IMR-90 (cell line): ENCODE measurements around the gene CD300LD. TPM values are rescaled to one million over a fixed set of nuclear protein-coding genes. Genes with fewer than 3 reads are reported as not detected.

Source experiments
- ATAC-seq: fragments of 200-7000 bp; cut with Tn5 transposase; 2 replicates; pipeline ENCODE4 v1.9.1; 2020; ENCODE audit warnings: low read depth, mild to moderate bottlenecking, moderate library complexity
- BruUV-seq: library from RNA; stranded (reverse); fragments of 400-500 nt; replicated peaks from 2 replicates; lab custom pipeline; 2021; lab: Mats Ljungman, UMichigan
- CTCF ChIA-PET: fragments of 300-600 bp; formaldehyde crosslinking; extraction: SDS; loops from one replicate; lab custom pipeline; 2021; ENCODE audit warnings: antibody characterized with exemption; lab: Yijun Ruan, JAX
- POLR2A ChIA-PET: fragments of 300-600 bp; sonication (Branson Sonifier 250); formaldehyde crosslinking; loops from one replicate; lab custom pipeline; 2022; ENCODE audit warnings: antibody characterized with exemption; ENCODE audit not compliant: unreplicated experiment; lab: Charles Lee
- DNase-seq: peaks from one replicate; pipeline ENCODE4 v3.0.0; 2013
- H2AFZ ChIP-seq: replicated peaks from 2 replicates; pipeline ENCODE3; 2013; ENCODE audit warnings: low read length, mild to moderate bottlenecking; ENCODE audit not compliant: poor library complexity
- H2AK5ac ChIP-seq: 2 replicates; pipeline ENCODE4 v1.6.1; 2013; ENCODE audit warnings: low read depth, low read length, inconsistent platforms
- H2AK9ac ChIP-seq: replicated peaks from 2 replicates; pipeline ENCODE3; 2013; ENCODE audit warnings: mild to moderate bottlenecking, low read depth, low read length, moderate library complexity; ENCODE audit not compliant: poor library complexity
- H2BK120ac ChIP-seq: 2 replicates; pipeline ENCODE4 v1.6.1; 2013; ENCODE audit warnings: low read depth, low read length, inconsistent platforms
- H2BK15ac ChIP-seq: 3 replicates; pipeline ENCODE4 v1.6.1; 2013; ENCODE audit warnings: low read depth, low read length, inconsistent platforms
- H2BK20ac ChIP-seq: 2 replicates; pipeline ENCODE4 v1.6.1; 2013; ENCODE audit warnings: low read depth, mild to moderate bottlenecking, inconsistent platforms, low read length, moderate library complexity
- H2BK5ac ChIP-seq: 2 replicates; pipeline ENCODE4 v1.6.1; 2013; ENCODE audit warnings: mild to moderate bottlenecking, low read depth, low read length, inconsistent platforms; ENCODE audit not compliant: poor library complexity, severe bottlenecking
- H3K14ac ChIP-seq: replicated peaks from 2 replicates; pipeline ENCODE4 v1.6.1; 2013; ENCODE audit warnings: low read depth, low read length, inconsistent platforms
- H3K18ac ChIP-seq: 2 replicates; pipeline ENCODE4 v1.6.1; 2013; ENCODE audit warnings: low read depth, low read length, control low read depth
- H3K23ac ChIP-seq: 2 replicates; pipeline ENCODE4 v1.6.1; 2013; ENCODE audit warnings: low read depth, low read length, inconsistent platforms
- H3K27ac ChIP-seq: 2 replicates; pipeline ENCODE4 v1.5.1; 2013; ENCODE audit warnings: mild to moderate bottlenecking, control low read depth, low read length; ENCODE audit not compliant: insufficient read depth
- H3K27me3 ChIP-seq: 2 replicates; pipeline ENCODE4 v1.6.1; 2013; ENCODE audit warnings: low read length; ENCODE audit not compliant: control insufficient read depth, insufficient read depth
- H3K36me3 ChIP-seq: 2 replicates; pipeline ENCODE4 v1.6.1; 2013; ENCODE audit warnings: low read length, mixed read lengths; ENCODE audit not compliant: control insufficient read depth, insufficient read depth
- H3K4ac ChIP-seq: 2 replicates; pipeline ENCODE4 v1.6.1; 2013; ENCODE audit warnings: low read depth, low read length, inconsistent platforms
- H3K4me1 ChIP-seq: 2 replicates; pipeline ENCODE4 v1.6.1; 2013; ENCODE audit warnings: low read length, mixed read lengths; ENCODE audit not compliant: control insufficient read depth, insufficient read depth
- H3K4me2 ChIP-seq: 2 replicates; pipeline ENCODE4 v1.6.1; 2013; ENCODE audit warnings: low read depth, mild to moderate bottlenecking, control low read depth, low read length, moderate library complexity
- H3K4me3 ChIP-seq: 2 replicates; pipeline ENCODE4 v1.5.1; 2013; ENCODE audit warnings: low read depth, mild to moderate bottlenecking, control low read depth, low read length, moderate library complexity; ENCODE audit not compliant: insufficient read depth
- H3K56ac ChIP-seq: 2 replicates; pipeline ENCODE4 v1.6.1; 2013; ENCODE audit warnings: low read length, inconsistent platforms; ENCODE audit not compliant: insufficient read depth; ENCODE audit errors: extremely low read depth
- H3K79me1 ChIP-seq, 2 experiments: 2 replicates each; pipeline ENCODE4 v1.6.1; 2013; ENCODE audit warnings: low read length in 2 of 2, inconsistent platforms in 1 of 2, low read depth in 1 of 2
- H3K9ac ChIP-seq: 2 replicates; pipeline ENCODE4 v1.6.1; 2013; ENCODE audit warnings: low read depth, low read length, control low read depth
- H3K9me1 ChIP-seq: 2 replicates; pipeline ENCODE4 v1.6.1; 2013; ENCODE audit warnings: low read length, inconsistent platforms; ENCODE audit not compliant: insufficient read depth
- H3K9me3 ChIP-seq: 2 replicates; pipeline ENCODE4 v1.6.1; 2013; ENCODE audit warnings: low read length; ENCODE audit not compliant: control insufficient read depth, insufficient read depth
- H4K20me1 ChIP-seq: 2 replicates; pipeline ENCODE4 v1.6.1; 2013; ENCODE audit warnings: low read length, inconsistent platforms; ENCODE audit not compliant: insufficient read depth
- H4K5ac ChIP-seq: 2 replicates; pipeline ENCODE4 v1.6.1; 2013; ENCODE audit warnings: mild to moderate bottlenecking, low read depth, low read length, control low read depth
- H4K8ac ChIP-seq, 2 experiments: 2 replicates each; pipeline ENCODE4 v1.6.1; 2013; ENCODE audit warnings: low read depth in 2 of 2, low read length in 2 of 2, control low read depth in 1 of 2, inconsistent platforms in 1 of 2
- H4K91ac ChIP-seq: 2 replicates; pipeline ENCODE4 v1.6.1; 2013; ENCODE audit warnings: low read depth, low read length, inconsistent platforms; ENCODE audit not compliant: insufficient read depth
- BHLHE40 ChIP-seq: fragments of 150-350 bp; IDR thresholded peaks from 2 replicates; pipeline ENCODE4 v1.6.1; 2016; ENCODE audit warnings: mild to moderate bottlenecking, low read depth, low read length
- CEBPB ChIP-seq: IDR thresholded peaks from 2 replicates; pipeline ENCODE4 v1.6.1; 2012; ENCODE audit warnings: low read depth, low read length, improper control_type of control experiment
- MAFK ChIP-seq: IDR thresholded peaks from 2 replicates; pipeline ENCODE4 v1.6.1; 2012; ENCODE audit warnings: low read depth, low read length, improper control_type of control experiment
- MXI1 ChIP-seq: IDR thresholded peaks from 2 replicates; pipeline ENCODE4 v1.6.1; 2012; ENCODE audit warnings: low read depth, mild to moderate bottlenecking, low read length, moderate library complexity, borderline replicate concordance
- SMC3 ChIP-seq: fragments of 150-350 bp; IDR thresholded peaks from 2 replicates; pipeline ENCODE4 v1.6.1; 2016; ENCODE audit warnings: low read depth, mild to moderate bottlenecking, antibody characterized with exemption, low read length, moderate library complexity
- USF2 ChIP-seq: fragments of 150-350 bp; IDR thresholded peaks from 2 replicates; pipeline ENCODE4 v1.6.1; 2017; ENCODE audit warnings: mild to moderate bottlenecking, antibody characterized with exemption, low read length, low read depth
- WGBS, 2 experiments: methylation state at CpG; one replicate each; pipeline versions ENCODE4 v1.1.5 to v1.1.7; 2013; ENCODE audit warnings: missing lambda C conversion rate in 2 of 2; ENCODE audit not compliant: insufficient read length in 1 of 2; ENCODE audit errors: extremely low coverage in 2 of 2; 5-methylcytosine and 5-hydroxymethylcytosine counted together
- dilution Hi-C: fragments of 300-500 bp; cut with HindIII; formaldehyde crosslinking; loops from one replicate; pipeline ENCODE4 v1.14.3; 2018; ENCODE audit warnings: low sequenced_read_pairs; ENCODE audit not compliant: unreplicated experiment
- in situ Hi-C: fragments of 300-500 bp; cut with MboI; formaldehyde crosslinking; loops from 3 replicates; pipeline ENCODE4 v1.14.3; 2019; ENCODE audit warnings: low sequenced_read_pairs, inconsistent platforms, mixed read lengths
- intact Hi-C: fragments of 100-400 bp; cut with micrococcal nuclease; formaldehyde crosslinking; loops from 2 replicates; pipeline ENCODE4 v1.10.0; 2022
- polyA plus RNA-seq, 3 experiments: library from polyadenylated mRNA; depleted of rRNA; stranded (reverse); fragments of >200 nt; gene quantifications; 2 replicates each; pipeline ENCODE4 v1.2.3, GENCODE V29; 2012; ENCODE audit warnings: low replicate concordance in 1 of 3
- total RNA-seq: library from RNA; depleted of rRNA; stranded (reverse); fragments of >200 nt; gene quantifications from 2 replicates; pipeline ENCODE4 v1.2.3, GENCODE V29; 2012

CD300LD gene
- total and polyA plus RNA-seq, 2 of the 4 experiments (the other 2 are of a cell fraction) = not detected

GRCh38 chr17:74597069-74597790 lies 5.1 kb upstream of the CD300LD start:
- no peak overlapping the region for H3K23ac ChIP-seq
- in situ Hi-C loops (no loop called here), dilution Hi-C loops (no loop called here), intact Hi-C loops (no loop called here)
- H2BK5ac ChIP-seq = no peak overlapping the region
- no peak overlapping the region for H3K9ac ChIP-seq
- H3K4ac ChIP-seq = no peak overlapping the region
- DNase-seq (no peak), ATAC-seq (no peak)
- no peak overlapping the region for H3K27ac ChIP-seq
- H3K4me3 ChIP-seq = no peak overlapping the region
- peaks cover 4% of the 10 kb centered on the region; the same call in 1 of the 2 replicates for H3K9me3 ChIP-seq
- TF ChIP-seq BHLHE40 (no peak), USF2 (no peak), MXI1 (no peak), MAFK (no peak), CEBPB (no peak), SMC3 (no peak)
- H3K9me1 ChIP-seq = no peaks in the 10 kb centered on the region
- no peak overlapping the region for H2AFZ ChIP-seq
- H2BK15ac ChIP-seq = no peak overlapping the region
- no peaks in the 10 kb centered on the region for H3K4me1 ChIP-seq
- no peak overlapping the region for H4K8ac ChIP-seq
- H3K36me3 ChIP-seq = no peaks in the 10 kb centered on the region
- BruUV-seq = no TSS peak
- H4K20me1 ChIP-seq = no peaks in the 10 kb centered on the region
- H3K4me2 ChIP-seq = no peak overlapping the region
- POLR2A ChIA-PET = no interaction called here
- CTCF ChIA-PET = no interaction called here
- H3K56ac ChIP-seq = no peak overlapping the region
- H3K14ac ChIP-seq = no peak overlapping the region
- H3K79me1 ChIP-seq = no peaks in the 10 kb centered on the region
- no peak overlapping the region for H2AK9ac ChIP-seq
- WGBS, 2 experiments = no CpG with 5 or more reads among the region's 8 CpGs
- H2AK5ac ChIP-seq = no peak overlapping the region
- no peak overlapping the region for H4K91ac ChIP-seq
- no peak overlapping the region for H4K5ac ChIP-seq
- H3K27me3 ChIP-seq = no peaks in the 10 kb centered on the region
- H2BK20ac ChIP-seq = no peak overlapping the region
- no peak overlapping the region for H3K18ac ChIP-seq
- no peak overlapping the region for H2BK120ac ChIP-seq
